GM19455 (cell line): ENCODE results near the gene LPIN2.
A peak's percentile ranks its signal among the peaks of the same experiment; 100 is the strongest.
"Not testable (repeated sequence)": the region's sequence is repeated elsewhere in the genome, so short reads cannot be mapped to it uniquely, and the experiment has no call there.

ENCODE experiments used
- ATAC-seq: cut with Tn5 transposase; IDR thresholded peaks from one replicate; pipeline ENCODE4 v1.9.1; 2021; ENCODE audit not compliant: unreplicated experiment

The LPIN2 gene

GRCh38 chr18:3013024-3013804 is at the start of gene LPIN2:
TSS of gene LPIN2 (minus strand) at chr18:3013144. CDS start at chr18:2960840, 52,304 bp downstream.
- ATAC-seq = peak; percentile 89

- no peak for ATAC-seq
Measured at GRCh38 chr18:3061581-3062312, 48.8 kb upstream of the LPIN2 start.

- no peak for ATAC-seq
Measured at GRCh38 chr18:3060667-3061580, 48.0 kb upstream of the LPIN2 start.

- ATAC-seq = no peak
Measured at GRCh38 chr18:3059272-3059671, 46.3 kb upstream of the LPIN2 start.

DNA sequence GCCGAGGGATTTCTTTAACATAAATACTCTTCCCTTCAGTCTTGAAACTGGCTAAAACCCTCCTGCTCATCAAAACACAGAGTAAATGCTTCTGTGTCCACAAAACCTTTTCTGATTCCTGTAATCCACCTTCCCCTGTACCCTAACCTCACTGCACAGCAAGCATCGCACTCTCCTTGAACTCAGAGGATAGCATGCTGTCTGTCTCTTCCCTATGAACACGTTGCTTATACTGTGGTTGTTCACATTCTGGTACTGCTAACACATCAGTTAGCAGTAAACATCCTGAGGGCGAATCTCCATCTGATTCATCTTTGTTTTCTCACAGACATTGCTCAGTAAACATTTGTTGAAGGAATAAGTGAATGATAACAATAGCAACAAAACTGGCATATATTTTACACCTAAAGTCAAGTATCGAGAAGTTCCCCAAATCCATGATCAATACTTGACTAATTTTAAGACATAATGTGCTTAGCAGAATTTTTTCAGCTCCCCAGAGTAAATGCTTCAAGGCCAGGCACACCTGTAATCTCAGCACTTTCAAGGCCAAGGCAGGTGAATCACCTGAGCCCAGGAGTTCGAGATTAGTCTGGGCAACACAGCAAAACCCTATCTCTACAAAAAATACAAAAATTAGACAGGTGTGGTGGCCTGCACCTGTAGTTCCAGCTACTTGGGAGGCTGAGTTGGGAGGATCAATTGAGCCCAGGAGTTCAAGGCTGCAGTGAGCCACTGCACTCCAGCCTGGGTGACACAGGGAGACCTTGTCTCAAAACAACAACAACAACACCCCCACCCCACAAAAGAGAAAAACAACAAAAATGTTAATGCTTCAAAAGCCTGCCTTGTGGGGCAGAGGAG is 45.6 kb upstream of the LPIN2 start:
- ATAC-seq = no peak

DNA sequence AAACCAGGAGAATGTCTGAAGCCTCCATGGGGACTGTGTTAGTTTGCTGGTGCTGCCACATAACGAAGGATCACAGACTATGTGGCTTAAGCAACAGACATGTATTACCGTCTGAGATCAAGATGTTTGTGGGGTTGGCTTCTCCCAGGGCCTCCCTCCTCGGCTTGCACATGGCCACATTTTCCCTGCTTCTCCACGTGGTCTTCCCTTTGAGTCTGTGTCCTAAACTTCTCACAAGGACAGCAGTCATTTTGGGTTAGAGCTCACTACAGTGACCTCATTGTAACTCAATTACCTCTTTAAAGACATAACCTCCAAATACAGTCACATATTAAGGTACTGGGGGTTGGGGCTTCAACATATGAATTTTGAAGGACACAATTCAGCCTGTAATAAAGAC is 44.6 kb upstream of the LPIN2 start:
- ATAC-seq = no peak

DNA sequence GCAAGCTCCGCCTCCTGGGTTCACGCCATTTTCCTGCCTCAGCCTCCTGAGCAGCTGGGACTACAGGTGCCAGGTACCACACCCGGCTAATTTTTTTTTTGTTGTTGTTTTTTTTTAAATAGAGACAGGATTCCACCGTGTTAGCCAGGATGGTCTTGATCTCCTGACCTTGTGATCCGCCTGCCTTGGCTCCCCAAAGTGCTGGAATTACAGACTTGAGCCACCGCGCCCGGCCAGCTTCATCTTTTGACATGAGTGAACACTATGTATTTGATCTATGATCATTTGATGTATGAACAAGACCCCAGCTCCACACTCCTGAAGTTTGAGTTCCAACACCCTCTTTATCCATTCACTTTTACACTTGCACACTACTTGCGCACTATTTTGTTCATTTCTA is 43.4 kb upstream of the LPIN2 start:
- ATAC-seq = no peak

- no peak for ATAC-seq
Measured at GRCh38 chr18:3055816-3056215, 42.9 kb upstream of the LPIN2 start.

DNA sequence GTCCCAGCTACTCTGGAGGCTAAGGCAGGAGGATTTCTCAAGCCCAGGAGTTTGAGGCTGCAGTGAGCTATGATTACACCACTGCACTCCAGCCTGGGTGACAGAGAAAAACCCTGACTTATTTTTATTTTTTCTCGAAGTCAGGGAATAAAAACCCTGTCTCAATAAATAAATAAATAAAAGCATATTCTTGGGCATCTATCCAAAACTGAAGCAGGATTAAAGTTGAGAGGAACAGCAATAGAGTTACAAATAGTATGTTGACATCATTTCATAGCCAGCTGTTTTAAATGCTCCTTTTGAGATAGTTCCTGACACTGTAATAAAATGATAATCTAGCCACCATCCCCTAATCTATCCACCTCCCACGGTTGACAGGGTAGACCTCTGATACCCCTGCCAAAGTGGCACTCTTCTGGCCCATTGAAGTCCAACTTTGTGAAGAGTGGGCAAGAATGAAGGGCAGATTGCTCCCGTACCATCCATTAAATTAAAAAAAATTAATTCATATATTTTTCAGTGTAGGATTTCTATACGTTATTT is 42.3 kb upstream of the LPIN2 start:
- no peak for ATAC-seq

- ATAC-seq = no peak
Measured at GRCh38 chr18:3054780-3055179, 41.8 kb upstream of the LPIN2 start.

- ATAC-seq = no peak
Measured at GRCh38 chr18:3054214-3054613, 41.3 kb upstream of the LPIN2 start.

GRCh38 chr18:3053081-3053480 is 40.1 kb upstream of the LPIN2 start:
- ATAC-seq = no peak

GRCh38 chr18:3052411-3052758 is 39.4 kb upstream of the LPIN2 start:
- ATAC-seq = no peak

DNA sequence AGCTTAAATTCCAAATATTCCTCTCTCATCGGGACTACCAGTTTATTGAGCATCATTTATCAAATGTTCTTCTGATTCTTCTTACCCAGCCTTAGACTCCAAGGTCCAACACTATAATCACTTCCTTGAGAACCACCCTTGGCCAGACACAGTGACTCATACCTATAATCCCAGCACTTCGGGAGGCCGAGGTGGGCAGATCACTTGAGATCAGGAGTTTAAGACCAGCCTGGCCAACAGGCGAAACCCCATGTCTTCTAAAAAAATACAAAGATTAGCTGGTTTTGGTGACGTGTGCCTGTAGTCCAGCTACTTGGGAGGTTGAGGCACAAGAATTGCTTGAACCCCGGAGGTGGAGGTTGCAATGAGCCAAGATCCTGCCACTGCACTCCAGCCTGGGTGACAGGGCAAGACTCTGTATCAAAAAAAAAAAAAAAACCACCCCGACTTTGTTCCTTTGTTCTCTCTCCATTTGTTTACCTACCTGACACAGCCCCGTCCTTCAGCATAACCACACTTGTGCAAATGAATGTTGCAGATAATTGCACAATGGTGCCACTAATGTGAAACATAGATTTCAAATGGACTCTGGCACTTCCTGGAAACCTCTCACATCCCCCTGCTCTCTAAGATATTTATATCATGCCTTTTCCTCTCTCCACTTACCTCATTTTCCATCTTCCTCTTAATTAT is 38.9 kb upstream of the LPIN2 start:
- ATAC-seq = no peak

- not testable (repeated sequence) for ATAC-seq
Measured at GRCh38 chr18:3049897-3050454, 37.0 kb upstream of the LPIN2 start.

DNA sequence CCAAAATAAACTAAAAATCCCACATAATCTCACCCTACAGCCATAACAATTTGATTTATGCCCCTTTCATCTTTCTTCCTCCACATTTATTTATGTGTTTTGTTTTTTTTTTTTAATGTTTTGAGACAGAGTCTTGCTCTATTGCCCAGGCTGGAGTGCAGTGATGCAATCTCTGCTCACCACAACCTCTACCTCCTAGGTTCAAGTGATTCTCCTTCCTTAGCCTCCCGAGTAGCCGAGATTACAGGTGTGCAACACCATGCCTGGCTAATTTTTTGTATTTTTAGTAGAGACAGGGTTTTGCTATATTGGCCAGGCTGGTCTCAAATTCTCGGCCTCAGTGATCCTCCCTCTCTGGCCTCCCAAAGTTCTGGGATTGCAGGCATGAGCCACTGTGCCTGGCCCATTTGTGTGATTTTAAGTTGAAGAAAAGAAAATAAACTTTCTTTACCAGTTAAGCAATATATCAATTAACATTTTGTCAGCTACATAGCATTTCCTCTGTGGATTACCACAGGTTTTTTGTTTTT is 35.9 kb upstream of the LPIN2 start:
- no peak for ATAC-seq

- ATAC-seq = no peak
Measured at GRCh38 chr18:3048121-3048520, 35.2 kb upstream of the LPIN2 start.

DNA sequence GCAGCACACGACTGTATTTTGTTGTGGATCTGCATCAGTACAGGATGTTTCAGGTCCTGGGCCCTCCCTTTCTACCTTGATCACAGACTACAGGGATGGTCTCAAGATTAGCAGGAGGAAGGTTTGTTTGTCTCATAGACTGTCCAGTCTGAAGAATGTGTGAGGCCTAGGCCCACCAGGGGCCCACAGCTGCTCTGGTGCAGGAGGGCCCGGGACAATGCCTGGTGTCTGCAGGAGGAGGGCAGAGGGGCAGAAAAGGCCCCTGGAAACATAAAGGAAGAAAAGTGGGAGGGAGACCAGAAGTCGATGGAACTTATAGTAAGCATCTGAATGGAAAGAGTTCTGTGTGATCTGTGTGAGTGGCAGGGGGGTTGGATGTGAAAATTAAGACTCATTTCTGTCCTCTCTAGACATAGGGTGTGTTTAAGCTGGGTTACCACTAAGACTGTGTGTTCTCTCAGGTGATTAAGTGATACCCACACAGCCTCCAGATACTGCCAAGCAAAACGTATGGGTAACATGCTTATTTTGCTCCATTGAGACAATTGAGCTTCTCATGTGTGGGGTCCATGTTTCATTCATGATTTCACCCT is 33.4 kb upstream of the LPIN2 start:
- no peak for ATAC-seq
